ENCODE measurements around the gene PEF1. TPM values are rescaled to one million over a fixed set of nuclear protein-coding genes. Genes with fewer than 3 reads are reported as not detected.
"Not testable (repeated sequence)": the region's sequence is repeated elsewhere in the genome, so short reads cannot be mapped to it uniquely, and the experiment has no call there.

PEF1 gene
- total RNA-seq, 2 donors from 2014 or later: 51.4 to 59.1 TPM

GRCh38 chr1:31591425-31592093 is 53.1 kb downstream of the PEF1 start:
- no peak overlapping the region for H3K27ac Mint-ChIP-seq
- Histone ChIP-seq H3K4me3 (ENCODE audit: low read length) (no peak overlapping the region), H3K9ac (ENCODE audit: extremely low read depth, low read length, poor library complexity, severe bottlenecking) (no peak overlapping the region), H3K27me3 (ENCODE audit: control insufficient read depth, insufficient read depth, low read length, poor library complexity, severe bottlenecking) (peaks cover 16% of the 10 kb centered on the region), H3K27ac (ENCODE audit: low read depth, low read length) (no peak overlapping the region), H3K9me3 (ENCODE audit: control insufficient read depth, low read length) (no peaks in the 10 kb centered on the region), H3K36me3 (ENCODE audit: control insufficient read depth, insufficient read depth, low read length) (no peaks in the 10 kb centered on the region), H3K4me1 (ENCODE audit: control insufficient read depth, insufficient read depth, low read length) (peaks cover 4% of the 10 kb centered on the region)
- H3K9me3 Mint-ChIP-seq: no peaks in the 10 kb centered on the region
- H3K36me3 Mint-ChIP-seq (ENCODE audit: low read depth): no peaks in the 10 kb centered on the region
- no peak for TF ChIP-seq CTCF (conservative IDR thresholded peaks at IDR 0.05)
- peaks cover 21% of the 10 kb centered on the region for H3K27me3 Mint-ChIP-seq (ENCODE audit: insufficient read depth)
- no peak overlapping the region for H3K4me3 Mint-ChIP-seq
- DNase-seq: peak; percentile 48
- 67 to 79% methylated on average over 10 to 11 of the region's 11 CpGs for WGBS, 2 experiments (ENCODE audit: insufficient coverage in 1 of 2, insufficient read length in 1 of 2)
- peaks cover 22% of the 10 kb centered on the region for H3K4me1 Mint-ChIP-seq

GRCh38 chr1:31588751-31589515 is 55.7 kb downstream of the PEF1 start:
- Mint-ChIP-seq H3K27me3 (ENCODE audit: insufficient read depth) (peaks cover 25% of the 10 kb centered on the region), H3K27ac (peak overlapping the region; percentile 77), H3K9me3 (no peaks in the 10 kb centered on the region), H3K36me3 (ENCODE audit: low read depth) (no peaks in the 10 kb centered on the region), H3K4me1 (peaks cover 19% of the 10 kb centered on the region), H3K4me3 (peak overlapping the region; percentile 35)
- H3K4me1 ChIP-seq (ENCODE audit: control insufficient read depth, insufficient read depth, low read length): peaks cover 4% of the 10 kb centered on the region
- peaks cover 16% of the 10 kb centered on the region for H3K27me3 ChIP-seq (ENCODE audit: control insufficient read depth, insufficient read depth, low read length, poor library complexity, severe bottlenecking)
- peak; percentile 84 for DNase-seq
- no peaks in the 10 kb centered on the region for H3K36me3 ChIP-seq (ENCODE audit: control insufficient read depth, insufficient read depth, low read length)
- WGBS, 2 experiments (ENCODE audit: insufficient coverage in 1 of 2, insufficient read length in 1 of 2): 48 to 49% methylated on average over 17 to 62 of the region's 62 CpGs
- no peak for TF ChIP-seq CTCF (conservative IDR thresholded peaks at IDR 0.05)
- no peak overlapping the region for H3K27ac ChIP-seq (ENCODE audit: low read depth, low read length)
- no peaks in the 10 kb centered on the region for H3K9me3 ChIP-seq (ENCODE audit: control insufficient read depth, low read length)
- no peak overlapping the region for H3K9ac ChIP-seq (ENCODE audit: extremely low read depth, low read length, poor library complexity, severe bottlenecking)
- no peak overlapping the region for H3K4me3 ChIP-seq (ENCODE audit: low read length)

GRCh38 chr1:31587720-31588423 is 56.8 kb downstream of the PEF1 start:
- H3K4me1 Mint-ChIP-seq: peaks cover 19% of the 10 kb centered on the region
- Histone ChIP-seq H3K36me3 (ENCODE audit: control insufficient read depth, insufficient read depth, low read length) (no peaks in the 10 kb centered on the region), H3K27me3 (ENCODE audit: control insufficient read depth, insufficient read depth, low read length, poor library complexity, severe bottlenecking) (peaks cover 16% of the 10 kb centered on the region), H3K9ac (ENCODE audit: extremely low read depth, low read length, poor library complexity, severe bottlenecking) (no peak overlapping the region), H3K9me3 (ENCODE audit: control insufficient read depth, low read length) (no peaks in the 10 kb centered on the region), H3K4me3 (ENCODE audit: low read length) (no peak overlapping the region), H3K4me1 (ENCODE audit: control insufficient read depth, insufficient read depth, low read length) (peaks cover 4% of the 10 kb centered on the region), H3K27ac (ENCODE audit: low read depth, low read length) (no peak overlapping the region)
- peaks cover 24% of the 10 kb centered on the region for H3K27me3 Mint-ChIP-seq (ENCODE audit: insufficient read depth)
- WGBS, 2 experiments (ENCODE audit: insufficient coverage in 1 of 2, insufficient read length in 1 of 2): 62 to 66% methylated on average over 11 to 14 of the region's 14 CpGs
- peak; percentile 95 for DNase-seq
- peak overlapping the region; percentile 32 for H3K4me3 Mint-ChIP-seq
- H3K36me3 Mint-ChIP-seq (ENCODE audit: low read depth): no peaks in the 10 kb centered on the region
- peak overlapping the region; percentile 74 for H3K27ac Mint-ChIP-seq
- peak; percentile 89 for TF ChIP-seq CTCF (conservative IDR thresholded peaks at IDR 0.05)
- H3K9me3 Mint-ChIP-seq: no peaks in the 10 kb centered on the region

- not testable (repeated sequence) for H3K9me3 ChIP-seq (ENCODE audit: control insufficient read depth, low read length); H3K4me1 ChIP-seq (ENCODE audit: control insufficient read depth, insufficient read depth, low read length); DNase-seq; H3K27ac ChIP-seq (ENCODE audit: low read depth, low read length); H3K4me3 Mint-ChIP-seq; H3K9me3 Mint-ChIP-seq; H3K36me3 ChIP-seq (ENCODE audit: control insufficient read depth, insufficient read depth, low read length); H3K36me3 Mint-ChIP-seq (ENCODE audit: low read depth); H3K4me3 ChIP-seq (ENCODE audit: low read length); H3K9ac ChIP-seq (ENCODE audit: extremely low read depth, low read length, poor library complexity, severe bottlenecking)
- Mint-ChIP-seq H3K27ac (peak overlapping the region; percentile 74), H3K4me1 (peaks cover 19% of the 10 kb centered on the region), H3K27me3 (ENCODE audit: insufficient read depth) (peaks cover 22% of the 10 kb centered on the region)
- 98 to 100% methylated on average over 3 to 5 of the region's 5 CpGs for WGBS, 2 experiments (ENCODE audit: insufficient coverage in 1 of 2, insufficient read length in 1 of 2)
- H3K27me3 ChIP-seq (ENCODE audit: control insufficient read depth, insufficient read depth, low read length, poor library complexity, severe bottlenecking): peaks cover 16% of the 10 kb centered on the region
Measured at GRCh38 chr1:31587328-31587699, 57.4 kb downstream of the PEF1 start.

Data from endodermal cell (in vitro differentiated cells).